Astrocyte of the cerebellum (primary cell): ENCODE results near the gene ARF1.
"Not testable (repeated sequence)": the region's sequence is repeated elsewhere in the genome, so short reads cannot be mapped to it uniquely, and the experiment has no call there.

Experiments used
- DNase-seq: peaks from one replicate; pipeline ENCODE4 v3.0.0-alpha.2; 2011; ENCODE audit warnings: low read depth
- H3K4me3 ChIP-seq: 2 replicates; pipeline ENCODE4 v1.5.1; 2011; ENCODE audit warnings: mild to moderate bottlenecking, low read depth, low read length, moderate library complexity
- in situ Hi-C: cut with HindIII; loops from 2 replicates; pipeline ENCODE4 v1.10.0; 2017; ENCODE audit warnings: low sequenced_read_pairs
- TF ChIP-seq, protein P1 (sequence below): IDR thresholded peaks from 2 replicates; pipeline ENCODE4 v1.5.1; 2012; ENCODE audit warnings: low read length, low read depth, moderate library complexity, mild to moderate bottlenecking; ENCODE audit errors: missing control alignments

The ARF1 gene

DNA sequence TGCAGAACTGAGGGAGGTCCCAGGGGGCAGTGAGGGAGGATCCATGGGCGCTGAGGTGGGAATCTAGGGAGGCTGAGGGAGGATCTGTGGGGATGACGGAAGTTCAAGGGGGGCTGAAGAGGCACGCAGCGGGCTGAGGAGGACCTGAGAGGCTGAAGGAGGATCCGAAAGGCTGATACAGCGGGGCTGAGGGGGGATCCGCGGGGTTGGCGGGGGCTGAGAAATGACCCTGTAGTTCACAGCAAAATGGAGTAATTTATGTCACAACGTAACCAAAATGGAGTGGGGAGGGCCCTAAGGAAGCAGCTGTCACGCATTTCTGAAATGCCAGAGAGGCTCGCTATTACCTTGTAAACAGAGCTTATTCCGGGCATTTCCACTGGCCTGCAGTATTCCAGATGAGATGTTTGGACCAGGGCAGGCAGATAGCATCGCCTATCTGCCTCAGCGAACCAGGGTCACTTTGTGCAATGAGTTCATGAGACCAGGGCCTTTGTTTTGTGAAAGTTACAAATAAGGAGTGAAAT lies 27.5 kb downstream of the ARF1 start:
- in situ Hi-C loops, result loop anchor here (5.0 kb wide), 1 partner anchor 102 kb away; no protein-coding TSS in a partner anchor
- H3K4me3 ChIP-seq, result peak overlapping the region; percentile 84
- DNase-seq, result no peak
- TF ChIP-seq, protein P1, sequence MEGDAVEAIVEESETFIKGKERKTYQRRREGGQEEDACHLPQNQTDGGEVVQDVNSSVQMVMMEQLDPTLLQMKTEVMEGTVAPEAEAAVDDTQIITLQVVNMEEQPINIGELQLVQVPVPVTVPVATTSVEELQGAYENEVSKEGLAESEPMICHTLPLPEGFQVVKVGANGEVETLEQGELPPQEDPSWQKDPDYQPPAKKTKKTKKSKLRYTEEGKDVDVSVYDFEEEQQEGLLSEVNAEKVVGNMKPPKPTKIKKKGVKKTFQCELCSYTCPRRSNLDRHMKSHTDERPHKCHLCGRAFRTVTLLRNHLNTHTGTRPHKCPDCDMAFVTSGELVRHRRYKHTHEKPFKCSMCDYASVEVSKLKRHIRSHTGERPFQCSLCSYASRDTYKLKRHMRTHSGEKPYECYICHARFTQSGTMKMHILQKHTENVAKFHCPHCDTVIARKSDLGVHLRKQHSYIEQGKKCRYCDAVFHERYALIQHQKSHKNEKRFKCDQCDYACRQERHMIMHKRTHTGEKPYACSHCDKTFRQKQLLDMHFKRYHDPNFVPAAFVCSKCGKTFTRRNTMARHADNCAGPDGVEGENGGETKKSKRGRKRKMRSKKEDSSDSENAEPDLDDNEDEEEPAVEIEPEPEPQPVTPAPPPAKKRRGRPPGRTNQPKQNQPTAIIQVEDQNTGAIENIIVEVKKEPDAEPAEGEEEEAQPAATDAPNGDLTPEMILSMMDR, result no peak

GRCh38 chr1:228110556-228110955 lies 28.0 kb downstream of the ARF1 start:
- in situ Hi-C loops, result no loop called here
- DNase-seq, result no peak
- H3K4me3 ChIP-seq, result no peak overlapping the region
- TF ChIP-seq, protein P1, result no peak

- in situ Hi-C loops, DNase-seq, H3K4me3 ChIP-seq: not testable (repeated sequence)
Observed at GRCh38 chr1:228111315-228111714, 28.8 kb downstream of the ARF1 start.

GRCh38 chr1:228112167-228112566 lies 29.7 kb downstream of the ARF1 start:
- in situ Hi-C loops, result no loop called here
- no peak for DNase-seq
- TF ChIP-seq, protein P1, result no peak

DNA sequence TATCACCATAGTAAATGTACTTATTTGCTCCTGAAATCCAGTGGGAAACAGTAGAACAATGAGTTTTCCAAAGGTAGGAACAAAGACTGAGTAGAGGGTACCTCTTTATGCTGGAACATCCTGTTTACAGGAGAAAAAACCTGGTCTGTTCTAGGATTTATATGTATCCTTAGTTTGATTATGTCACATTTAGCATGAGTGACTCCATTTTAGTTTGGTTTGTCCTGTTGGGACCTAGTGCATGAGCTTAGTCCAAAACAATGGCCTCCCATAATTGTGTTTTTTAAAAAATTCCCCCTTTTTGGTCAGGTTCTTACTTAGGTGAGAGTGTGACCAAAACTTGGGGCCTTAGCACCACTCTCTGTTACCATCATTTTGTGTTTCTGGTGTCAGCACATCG lies 30.1 kb downstream of the ARF1 start:
- H3K4me3 ChIP-seq, result no peak overlapping the region
- DNase-seq, result no peak
- TF ChIP-seq, protein P1, result no peak
- in situ Hi-C loops, result no loop called here

More at GRCh38 chr1:228112167-228112566, 29.7 kb downstream of the ARF1 start:
- no peak overlapping the region for H3K4me3 ChIP-seq

- TF ChIP-seq, protein P1, result no peak
Observed at GRCh38 chr1:228114827-228115226, 32.3 kb downstream of the ARF1 start.

GRCh38 chr1:228117335-228117734 lies 34.8 kb downstream of the ARF1 start:
- no peak overlapping the region for H3K4me3 ChIP-seq
- TF ChIP-seq, protein P1, result no peak
- in situ Hi-C loops, result no loop called here
- DNase-seq, result no peak

More at GRCh38 chr1:228114827-228115226, 32.3 kb downstream of the ARF1 start:
- DNase-seq, result no peak
- H3K4me3 ChIP-seq, result no peak overlapping the region
- in situ Hi-C loops, result no loop called here
